ENCODE results near the gene SHMT1. TPM values are rescaled to one million over a fixed set of nuclear protein-coding genes. Genes with fewer than 3 reads are reported as not detected.

SHMT1 gene
- polyA plus RNA-seq, 3 donors: 4.2 to 17.9 (median 16.6) TPM

GRCh38 chr17:18314731-18315561 lies 48.4 kb downstream of the SHMT1 start, which contains the start of the genes SMCR8 and TOP3A:
SMCR8 (plus strand) TSS chr17:18315293; CDS start chr17:18315790, 497 bp downstream.
TOP3A (minus strand) TSS chr17:18314994; CDS start chr17:18314778, 216 bp downstream.
- TF ChIP-seq, protein P1, sequence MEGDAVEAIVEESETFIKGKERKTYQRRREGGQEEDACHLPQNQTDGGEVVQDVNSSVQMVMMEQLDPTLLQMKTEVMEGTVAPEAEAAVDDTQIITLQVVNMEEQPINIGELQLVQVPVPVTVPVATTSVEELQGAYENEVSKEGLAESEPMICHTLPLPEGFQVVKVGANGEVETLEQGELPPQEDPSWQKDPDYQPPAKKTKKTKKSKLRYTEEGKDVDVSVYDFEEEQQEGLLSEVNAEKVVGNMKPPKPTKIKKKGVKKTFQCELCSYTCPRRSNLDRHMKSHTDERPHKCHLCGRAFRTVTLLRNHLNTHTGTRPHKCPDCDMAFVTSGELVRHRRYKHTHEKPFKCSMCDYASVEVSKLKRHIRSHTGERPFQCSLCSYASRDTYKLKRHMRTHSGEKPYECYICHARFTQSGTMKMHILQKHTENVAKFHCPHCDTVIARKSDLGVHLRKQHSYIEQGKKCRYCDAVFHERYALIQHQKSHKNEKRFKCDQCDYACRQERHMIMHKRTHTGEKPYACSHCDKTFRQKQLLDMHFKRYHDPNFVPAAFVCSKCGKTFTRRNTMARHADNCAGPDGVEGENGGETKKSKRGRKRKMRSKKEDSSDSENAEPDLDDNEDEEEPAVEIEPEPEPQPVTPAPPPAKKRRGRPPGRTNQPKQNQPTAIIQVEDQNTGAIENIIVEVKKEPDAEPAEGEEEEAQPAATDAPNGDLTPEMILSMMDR (IDR thresholded peaks at IDR 0.05): no peak
- intact Hi-C loops (cut with micrococcal nuclease): loop anchor here (2.0 kb wide), 2 partner anchors 14 to 54 kb away; partner anchors contain the start of gene MIEF2 (in 2 of the 2)
- peak within 1 kb of the TSS; percentile 93 to 97 for H3K4me3 Mint-ChIP-seq
- H3K36me3 Mint-ChIP-seq: peaks cover 50 to 54% of the 10 kb centered on the region in 2 donors
- Histone ChIP-seq H3K9ac (ENCODE audit: insufficient read depth, low read length, poor library complexity, severe bottlenecking) (peak within 1 kb of the TSS; percentile 98), H2AFZ (ENCODE audit: insufficient read depth, low read depth, low read length, poor library complexity, severe bottlenecking) (peak within 1 kb of the TSS; percentile 87), H3K27ac (ENCODE audit: low read depth in 1 of 2, low read length in 2 of 2) (peak within 1 kb of the TSS; percentile 97 to 100), H3K4me2 (replicated peaks; ENCODE audit: extremely low read depth, low read length, poor library complexity, severe bottlenecking) (peak within 1 kb of the TSS; percentile 99), H3K4me3 (replicated peaks in 1 of 3; ENCODE audit: low read depth in 2 of 3, low read length in 3 of 3) (peak within 1 kb of the TSS; percentile 55 to 88 (median 84)), H3K27me3 (ENCODE audit: control insufficient read depth in 2 of 2, insufficient read depth in 2 of 2, low read length in 2 of 2) (no peaks in the 10 kb centered on the region), H4K20me1 (ENCODE audit: insufficient read depth, low read length) (peaks cover 76% of the 10 kb centered on the region), H3K9me3 (replicated peaks in 1 of 2; ENCODE audit: control insufficient read depth in 1 of 2, insufficient read depth in 1 of 2, low read length in 2 of 2) (no peaks in the 10 kb centered on the region), H3K36me3 (replicated peaks in 1 of 2; ENCODE audit: control insufficient read depth in 1 of 2, insufficient read depth in 2 of 2, low read length in 2 of 2) (peaks cover 21 to 41% of the 10 kb centered on the region in 2 donors), H3K4me1 (ENCODE audit: control insufficient read depth in 1 of 2, insufficient read depth in 2 of 2, low read length in 2 of 2) (peaks cover 65 to 87% of the 10 kb centered on the region in 2 donors), H3K79me2 (ENCODE audit: insufficient read depth, low read length) (peaks cover 96% of the 10 kb centered on the region)
- H3K4me1 Mint-ChIP-seq: peaks cover 78% of the 10 kb centered on the region
- H3K27ac Mint-ChIP-seq: peak within 1 kb of the TSS; percentile 98 to 100 (median 100)
- H3K9me3 Mint-ChIP-seq: peaks cover 0 to 4% (median 2%) of the 10 kb centered on the region in 7 donors
- under 1% methylated on average over 78 of the region's 78 CpGs for WGBS (ENCODE audit: insufficient coverage)
- H3K27me3 Mint-ChIP-seq (ENCODE audit: low read depth in 3 of 3): no peaks in the 10 kb centered on the region
- peak; percentile 94 to 98 (median 97) for DNase-seq

- Histone ChIP-seq H3K9ac (ENCODE audit: insufficient read depth, low read length, poor library complexity, severe bottlenecking) (peak overlapping the region; percentile 98), H3K79me2 (ENCODE audit: insufficient read depth, low read length) (peaks cover 94% of the 10 kb centered on the region), H3K4me3 (replicated peaks in 1 of 3; ENCODE audit: low read depth in 2 of 3, low read length in 3 of 3) (peak overlapping the region; percentile 55 to 88 (median 84)), H3K4me1 (ENCODE audit: control insufficient read depth in 1 of 2, insufficient read depth in 2 of 2, low read length in 2 of 2) (peaks cover 57 to 79% of the 10 kb centered on the region in 2 donors), H3K9me3 (replicated peaks in 1 of 2; ENCODE audit: control insufficient read depth in 1 of 2, insufficient read depth in 1 of 2, low read length in 2 of 2) (no peaks in the 10 kb centered on the region), H4K20me1 (ENCODE audit: insufficient read depth, low read length) (peaks cover 69% of the 10 kb centered on the region), H3K27me3 (ENCODE audit: control insufficient read depth in 2 of 2, insufficient read depth in 2 of 2, low read length in 2 of 2) (no peaks in the 10 kb centered on the region), H2AFZ (ENCODE audit: insufficient read depth, low read depth, low read length, poor library complexity, severe bottlenecking) (peak overlapping the region; percentile 87), H3K36me3 (replicated peaks in 1 of 2; ENCODE audit: control insufficient read depth in 1 of 2, insufficient read depth in 2 of 2, low read length in 2 of 2) (peaks cover 16 to 39% of the 10 kb centered on the region in 2 donors), H3K27ac (ENCODE audit: low read depth in 1 of 2, low read length in 2 of 2) (peak overlapping the region; percentile 97 to 100), H3K4me2 (replicated peaks; ENCODE audit: extremely low read depth, low read length, poor library complexity, severe bottlenecking) (peak overlapping the region; percentile 99)
- H3K9me3 Mint-ChIP-seq: peaks cover 0 to 4% (median 2%) of the 10 kb centered on the region in 7 donors
- peaks cover 71% of the 10 kb centered on the region for H3K4me1 Mint-ChIP-seq
- peak overlapping the region; percentile 93 to 97 for H3K4me3 Mint-ChIP-seq
- H3K27ac Mint-ChIP-seq: peak overlapping the region; percentile 98 to 100 (median 100)
- TF ChIP-seq, protein P1 (IDR thresholded peaks at IDR 0.05): no peak
- peaks cover 47 to 53% of the 10 kb centered on the region in 2 donors for H3K36me3 Mint-ChIP-seq
- DNase-seq: no peak
- H3K27me3 Mint-ChIP-seq (ENCODE audit: low read depth in 3 of 3): no peaks in the 10 kb centered on the region
- WGBS (ENCODE audit: insufficient coverage): 0% methylated on average over 35 of the region's 39 CpGs
- intact Hi-C loops (cut with micrococcal nuclease): loop anchor here (2.0 kb wide), 2 partner anchors 13 to 53 kb away; partner anchors contain the start of gene MIEF2 (in 2 of the 2)
These were observed 49.2 kb downstream of the SHMT1 start for GRCh38 chr17:18314059-18314730.

Data from CD14-positive monocyte (primary cell).